IMR-90 (cell line): Measurements from ENCODE around the gene ZCCHC24. TPM values are rescaled to one million over a fixed set of nuclear protein-coding genes. Genes with fewer than 3 reads are reported as not detected.

ENCODE experiments used
- ATAC-seq: fragments of 200-7000 bp; cut with Tn5 transposase; 2 replicates; pipeline ENCODE4 v1.9.1; 2020; ENCODE audit warnings: low read depth, mild to moderate bottlenecking, moderate library complexity
- BruUV-seq: library from RNA; stranded (reverse); fragments of 400-500 nt; replicated peaks from 2 replicates; lab custom pipeline; 2021; lab: Mats Ljungman, UMichigan
- CTCF ChIA-PET: fragments of 300-600 bp; formaldehyde crosslinking; extraction: SDS; loops from one replicate; lab custom pipeline; 2021; ENCODE audit warnings: antibody characterized with exemption; lab: Yijun Ruan, JAX
- POLR2A ChIA-PET: fragments of 300-600 bp; sonication (Branson Sonifier 250); formaldehyde crosslinking; loops from one replicate; lab custom pipeline; 2022; ENCODE audit warnings: antibody characterized with exemption; ENCODE audit not compliant: unreplicated experiment; lab: Charles Lee
- DNase-seq: peaks from one replicate; pipeline ENCODE4 v3.0.0; 2013
- H2AFZ ChIP-seq: replicated peaks from 2 replicates; pipeline ENCODE3; 2013; ENCODE audit warnings: low read length, mild to moderate bottlenecking; ENCODE audit not compliant: poor library complexity
- H2AK5ac ChIP-seq: 2 replicates; pipeline ENCODE4 v1.6.1; 2013; ENCODE audit warnings: low read depth, low read length, inconsistent platforms
- H2AK9ac ChIP-seq: replicated peaks from 2 replicates; pipeline ENCODE3; 2013; ENCODE audit warnings: mild to moderate bottlenecking, low read depth, low read length, moderate library complexity; ENCODE audit not compliant: poor library complexity
- H2BK120ac ChIP-seq: 2 replicates; pipeline ENCODE4 v1.6.1; 2013; ENCODE audit warnings: low read depth, low read length, inconsistent platforms
- H2BK15ac ChIP-seq: 3 replicates; pipeline ENCODE4 v1.6.1; 2013; ENCODE audit warnings: low read depth, low read length, inconsistent platforms
- H2BK20ac ChIP-seq: 2 replicates; pipeline ENCODE4 v1.6.1; 2013; ENCODE audit warnings: low read depth, mild to moderate bottlenecking, inconsistent platforms, low read length, moderate library complexity
- H2BK5ac ChIP-seq: 2 replicates; pipeline ENCODE4 v1.6.1; 2013; ENCODE audit warnings: mild to moderate bottlenecking, low read depth, low read length, inconsistent platforms; ENCODE audit not compliant: poor library complexity, severe bottlenecking
- H3K14ac ChIP-seq: replicated peaks from 2 replicates; pipeline ENCODE4 v1.6.1; 2013; ENCODE audit warnings: low read depth, low read length, inconsistent platforms
- H3K18ac ChIP-seq: 2 replicates; pipeline ENCODE4 v1.6.1; 2013; ENCODE audit warnings: low read depth, low read length, control low read depth
- H3K23ac ChIP-seq: 2 replicates; pipeline ENCODE4 v1.6.1; 2013; ENCODE audit warnings: low read depth, low read length, inconsistent platforms
- H3K27ac ChIP-seq: 2 replicates; pipeline ENCODE4 v1.5.1; 2013; ENCODE audit warnings: mild to moderate bottlenecking, control low read depth, low read length; ENCODE audit not compliant: insufficient read depth
- H3K27me3 ChIP-seq: 2 replicates; pipeline ENCODE4 v1.6.1; 2013; ENCODE audit warnings: low read length; ENCODE audit not compliant: control insufficient read depth, insufficient read depth
- H3K36me3 ChIP-seq: 2 replicates; pipeline ENCODE4 v1.6.1; 2013; ENCODE audit warnings: low read length, mixed read lengths; ENCODE audit not compliant: control insufficient read depth, insufficient read depth
- H3K4ac ChIP-seq: 2 replicates; pipeline ENCODE4 v1.6.1; 2013; ENCODE audit warnings: low read depth, low read length, inconsistent platforms
- H3K4me1 ChIP-seq: 2 replicates; pipeline ENCODE4 v1.6.1; 2013; ENCODE audit warnings: low read length, mixed read lengths; ENCODE audit not compliant: control insufficient read depth, insufficient read depth
- H3K4me2 ChIP-seq: 2 replicates; pipeline ENCODE4 v1.6.1; 2013; ENCODE audit warnings: low read depth, mild to moderate bottlenecking, control low read depth, low read length, moderate library complexity
- H3K4me3 ChIP-seq: 2 replicates; pipeline ENCODE4 v1.5.1; 2013; ENCODE audit warnings: low read depth, mild to moderate bottlenecking, control low read depth, low read length, moderate library complexity; ENCODE audit not compliant: insufficient read depth
- H3K56ac ChIP-seq: 2 replicates; pipeline ENCODE4 v1.6.1; 2013; ENCODE audit warnings: low read length, inconsistent platforms; ENCODE audit not compliant: insufficient read depth; ENCODE audit errors: extremely low read depth
- H3K79me1 ChIP-seq, 2 experiments: 2 replicates each; pipeline ENCODE4 v1.6.1; 2013; ENCODE audit warnings: low read length in 2 of 2, inconsistent platforms in 1 of 2, low read depth in 1 of 2
- H3K9ac ChIP-seq: 2 replicates; pipeline ENCODE4 v1.6.1; 2013; ENCODE audit warnings: low read depth, low read length, control low read depth
- H3K9me1 ChIP-seq: 2 replicates; pipeline ENCODE4 v1.6.1; 2013; ENCODE audit warnings: low read length, inconsistent platforms; ENCODE audit not compliant: insufficient read depth
- H3K9me3 ChIP-seq: 2 replicates; pipeline ENCODE4 v1.6.1; 2013; ENCODE audit warnings: low read length; ENCODE audit not compliant: control insufficient read depth, insufficient read depth
- H4K20me1 ChIP-seq: 2 replicates; pipeline ENCODE4 v1.6.1; 2013; ENCODE audit warnings: low read length, inconsistent platforms; ENCODE audit not compliant: insufficient read depth
- H4K5ac ChIP-seq: 2 replicates; pipeline ENCODE4 v1.6.1; 2013; ENCODE audit warnings: mild to moderate bottlenecking, low read depth, low read length, control low read depth
- H4K8ac ChIP-seq, 2 experiments: 2 replicates each; pipeline ENCODE4 v1.6.1; 2013; ENCODE audit warnings: low read depth in 2 of 2, low read length in 2 of 2, control low read depth in 1 of 2, inconsistent platforms in 1 of 2
- H4K91ac ChIP-seq: 2 replicates; pipeline ENCODE4 v1.6.1; 2013; ENCODE audit warnings: low read depth, low read length, inconsistent platforms; ENCODE audit not compliant: insufficient read depth
- BHLHE40 ChIP-seq: fragments of 150-350 bp; IDR thresholded peaks from 2 replicates; pipeline ENCODE4 v1.6.1; 2016; ENCODE audit warnings: mild to moderate bottlenecking, low read depth, low read length
- FOS ChIP-seq: fragments of 150-350 bp; IDR thresholded peaks from 2 replicates; pipeline ENCODE4 v1.6.1; 2016; ENCODE audit warnings: low read depth, low read length
- MAZ ChIP-seq: IDR thresholded peaks from 2 replicates; pipeline ENCODE4 v1.6.1; 2012; ENCODE audit warnings: low read depth, mild to moderate bottlenecking, low read length, improper control_type of control experiment, moderate library complexity, borderline replicate concordance
- MXI1 ChIP-seq: IDR thresholded peaks from 2 replicates; pipeline ENCODE4 v1.6.1; 2012; ENCODE audit warnings: low read depth, mild to moderate bottlenecking, low read length, moderate library complexity, borderline replicate concordance
- POLR2A ChIP-seq: IDR thresholded peaks from 2 replicates; pipeline ENCODE4 v1.6.1; 2012; ENCODE audit warnings: mild to moderate bottlenecking, low read depth, low read length
- RAD21 ChIP-seq: IDR thresholded peaks from 2 replicates; pipeline ENCODE4 v1.6.1; 2012; ENCODE audit warnings: low read length, improper control_type of control experiment
- RCOR1 ChIP-seq: IDR thresholded peaks from 2 replicates; pipeline ENCODE4 v1.6.1; 2012; ENCODE audit warnings: mild to moderate bottlenecking, low read length, improper control_type of control experiment; ENCODE audit not compliant: insufficient replicate concordance
- SMC3 ChIP-seq: fragments of 150-350 bp; IDR thresholded peaks from 2 replicates; pipeline ENCODE4 v1.6.1; 2016; ENCODE audit warnings: low read depth, mild to moderate bottlenecking, antibody characterized with exemption, low read length, moderate library complexity
- WGBS, 2 experiments: methylation state at CpG; one replicate each; pipeline versions ENCODE4 v1.1.5 to v1.1.7; 2013; ENCODE audit warnings: missing lambda C conversion rate in 2 of 2; ENCODE audit not compliant: insufficient read length in 1 of 2; ENCODE audit errors: extremely low coverage in 2 of 2; 5-methylcytosine and 5-hydroxymethylcytosine counted together
- dilution Hi-C: fragments of 300-500 bp; cut with HindIII; formaldehyde crosslinking; loops from one replicate; pipeline ENCODE4 v1.14.3; 2018; ENCODE audit warnings: low sequenced_read_pairs; ENCODE audit not compliant: unreplicated experiment
- in situ Hi-C: fragments of 300-500 bp; cut with MboI; formaldehyde crosslinking; loops from 3 replicates; pipeline ENCODE4 v1.14.3; 2019; ENCODE audit warnings: low sequenced_read_pairs, inconsistent platforms, mixed read lengths
- intact Hi-C: fragments of 100-400 bp; cut with micrococcal nuclease; formaldehyde crosslinking; loops from 2 replicates; pipeline ENCODE4 v1.10.0; 2022
- polyA plus RNA-seq, 3 experiments: library from polyadenylated mRNA; depleted of rRNA; stranded (reverse); fragments of >200 nt; gene quantifications; 2 replicates each; pipeline ENCODE4 v1.2.3, GENCODE V29; 2012; ENCODE audit warnings: low replicate concordance in 1 of 3
- total RNA-seq: library from RNA; depleted of rRNA; stranded (reverse); fragments of >200 nt; gene quantifications from 2 replicates; pipeline ENCODE4 v1.2.3, GENCODE V29; 2012
- TF ChIP-seq, protein P1 (sequence below): conservative IDR thresholded peaks from 2 replicates; pipeline ENCODE4 v1.5.1; 2012; ENCODE audit warnings: mild to moderate bottlenecking, low read depth, low read length, improper control_type of control experiment
- TF ChIP-seq, protein P2 (sequence below): fragments of 150-350 bp; IDR thresholded peaks from 2 replicates; pipeline ENCODE4 v1.6.1; 2016; ENCODE audit warnings: low read depth, mild to moderate bottlenecking, low read length, moderate library complexity, borderline replicate concordance
- TF ChIP-seq, protein P3 (sequence below): fragments of 150-350 bp; IDR thresholded peaks from 2 replicates; pipeline ENCODE4 v1.6.1; 2017; ENCODE audit warnings: mild to moderate bottlenecking, antibody characterized with exemption, low read length, low read depth

The ZCCHC24 gene
- total and polyA plus RNA-seq, 2 of the 4 experiments (the other 2 are of a cell fraction): 15.1 to 25.9 TPM

DNA sequence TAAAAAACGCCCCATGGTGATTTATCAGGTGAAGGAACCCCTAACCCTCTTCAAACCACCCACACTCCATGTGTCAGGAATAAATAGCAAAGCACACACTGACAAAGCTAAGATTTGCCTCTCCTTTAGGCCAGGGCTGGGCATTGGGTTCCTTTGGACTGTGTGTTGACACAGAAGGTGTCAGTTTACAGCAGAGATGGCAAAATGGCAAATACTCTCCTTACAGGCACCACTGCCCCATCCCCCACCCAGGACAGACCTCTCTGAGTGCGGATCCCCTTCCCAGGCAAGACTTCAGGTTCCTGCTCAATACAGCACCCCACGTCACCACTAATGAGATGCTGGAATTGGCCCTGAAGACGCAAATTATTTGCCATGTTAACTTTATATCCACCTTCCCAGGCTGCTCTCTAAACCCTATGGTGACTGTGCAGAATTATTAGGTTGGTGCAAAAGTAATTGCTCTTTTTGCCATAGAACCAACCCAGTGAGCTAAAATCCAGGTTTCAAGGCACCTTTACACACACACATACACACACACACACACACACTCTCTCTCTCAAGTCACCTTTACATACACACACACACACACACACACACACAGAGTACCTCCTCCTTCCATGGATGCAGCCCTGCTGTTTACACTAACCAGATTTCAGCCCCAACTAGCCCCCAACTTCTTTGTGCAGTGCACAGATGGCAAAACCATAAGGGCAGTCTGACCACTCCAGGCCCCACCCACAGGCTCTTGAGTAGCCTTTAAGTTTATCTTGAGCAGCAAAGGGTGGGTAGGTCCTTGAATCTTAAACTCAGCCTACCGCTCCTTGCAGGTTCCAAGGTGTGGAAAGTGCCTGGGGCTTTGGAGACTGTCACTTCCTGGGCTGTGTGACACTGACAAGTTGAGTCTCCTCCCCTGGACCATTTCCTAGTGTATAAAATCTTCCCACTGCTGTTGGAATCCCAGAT lies 4.0 kb upstream of the ZCCHC24 start:
- Histone ChIP-seq H3K9ac (no peak overlapping the region), H3K4me3 (no peak overlapping the region), H4K8ac (no peak overlapping the region), H3K56ac (no peak overlapping the region), H3K79me1 (peaks cover 4 to 9% of the 10 kb centered on the region in 2 experiments; a peak in 3 of 4 replicates), H3K18ac (peak overlapping the region; percentile 12), H3K23ac (no peak overlapping the region), H3K4ac (peak overlapping the region; percentile 32), H3K4me2 (no peak overlapping the region), H3K14ac (peak overlapping the region; percentile 5; the same call in 1 of the 2 replicates), H2BK15ac (peak overlapping the region; percentile 49; the same call in 2 of the 3 replicates), H2AK9ac (no peak overlapping the region), H3K27ac (no peak overlapping the region), H2BK20ac (no peak overlapping the region), H4K5ac (no peak overlapping the region), H4K91ac (peak overlapping the region; percentile 24; the same call in 1 of the 2 replicates), H4K20me1 (0 out of 2 replicates have a peak, but pooled peaks cover 3% of the 10 kb centered on the region), H2BK120ac (no peak overlapping the region), H3K9me1 (peaks cover 24% of the 10 kb centered on the region), H2AK5ac (peak overlapping the region; percentile 71), H3K27me3 (no peaks in the 10 kb centered on the region), H3K9me3 (no peaks in the 10 kb centered on the region), H2AFZ (peak overlapping the region; percentile 34), H2BK5ac (peak overlapping the region; percentile 45), H3K36me3 (no peaks in the 10 kb centered on the region), H3K4me1 (peaks cover 34% of the 10 kb centered on the region)
- POLR2A ChIA-PET: no interaction called here
- BruUV-seq: no TSS peak
- DNase-seq (no peak), ATAC-seq (no peak)
- TF ChIP-seq, protein P1, sequence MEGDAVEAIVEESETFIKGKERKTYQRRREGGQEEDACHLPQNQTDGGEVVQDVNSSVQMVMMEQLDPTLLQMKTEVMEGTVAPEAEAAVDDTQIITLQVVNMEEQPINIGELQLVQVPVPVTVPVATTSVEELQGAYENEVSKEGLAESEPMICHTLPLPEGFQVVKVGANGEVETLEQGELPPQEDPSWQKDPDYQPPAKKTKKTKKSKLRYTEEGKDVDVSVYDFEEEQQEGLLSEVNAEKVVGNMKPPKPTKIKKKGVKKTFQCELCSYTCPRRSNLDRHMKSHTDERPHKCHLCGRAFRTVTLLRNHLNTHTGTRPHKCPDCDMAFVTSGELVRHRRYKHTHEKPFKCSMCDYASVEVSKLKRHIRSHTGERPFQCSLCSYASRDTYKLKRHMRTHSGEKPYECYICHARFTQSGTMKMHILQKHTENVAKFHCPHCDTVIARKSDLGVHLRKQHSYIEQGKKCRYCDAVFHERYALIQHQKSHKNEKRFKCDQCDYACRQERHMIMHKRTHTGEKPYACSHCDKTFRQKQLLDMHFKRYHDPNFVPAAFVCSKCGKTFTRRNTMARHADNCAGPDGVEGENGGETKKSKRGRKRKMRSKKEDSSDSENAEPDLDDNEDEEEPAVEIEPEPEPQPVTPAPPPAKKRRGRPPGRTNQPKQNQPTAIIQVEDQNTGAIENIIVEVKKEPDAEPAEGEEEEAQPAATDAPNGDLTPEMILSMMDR: no peak
- no peak for TF ChIP-seq BHLHE40
- no peak for TF ChIP-seq POLR2A
- TF ChIP-seq, protein P2, sequence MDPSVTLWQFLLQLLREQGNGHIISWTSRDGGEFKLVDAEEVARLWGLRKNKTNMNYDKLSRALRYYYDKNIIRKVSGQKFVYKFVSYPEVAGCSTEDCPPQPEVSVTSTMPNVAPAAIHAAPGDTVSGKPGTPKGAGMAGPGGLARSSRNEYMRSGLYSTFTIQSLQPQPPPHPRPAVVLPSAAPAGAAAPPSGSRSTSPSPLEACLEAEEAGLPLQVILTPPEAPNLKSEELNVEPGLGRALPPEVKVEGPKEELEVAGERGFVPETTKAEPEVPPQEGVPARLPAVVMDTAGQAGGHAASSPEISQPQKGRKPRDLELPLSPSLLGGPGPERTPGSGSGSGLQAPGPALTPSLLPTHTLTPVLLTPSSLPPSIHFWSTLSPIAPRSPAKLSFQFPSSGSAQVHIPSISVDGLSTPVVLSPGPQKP: no peak
- TF ChIP-seq RAD21: no peak
- no peak for TF ChIP-seq RCOR1
- TF ChIP-seq, protein P3, sequence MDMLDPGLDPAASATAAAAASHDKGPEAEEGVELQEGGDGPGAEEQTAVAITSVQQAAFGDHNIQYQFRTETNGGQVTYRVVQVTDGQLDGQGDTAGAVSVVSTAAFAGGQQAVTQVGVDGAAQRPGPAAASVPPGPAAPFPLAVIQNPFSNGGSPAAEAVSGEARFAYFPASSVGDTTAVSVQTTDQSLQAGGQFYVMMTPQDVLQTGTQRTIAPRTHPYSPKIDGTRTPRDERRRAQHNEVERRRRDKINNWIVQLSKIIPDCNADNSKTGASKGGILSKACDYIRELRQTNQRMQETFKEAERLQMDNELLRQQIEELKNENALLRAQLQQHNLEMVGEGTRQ: no peak
- no peak for TF ChIP-seq SMC3
- TF ChIP-seq MXI1: no peak
- TF ChIP-seq FOS: no peak
- TF ChIP-seq MAZ: no peak
- intact Hi-C loops: no loop called here
- CTCF ChIA-PET: no interaction called here
- dilution Hi-C loops: no loop called here
- in situ Hi-C loops: no loop called here
- no CpG with 5 or more reads among the region's 5 CpGs for WGBS, 2 experiments
